CD4-positive, alpha-beta memory T cell (primary cell): ENCODE data around the gene PLXNA4. TPM values are rescaled to one million over a fixed set of nuclear protein-coding genes. Genes with fewer than 3 reads are reported as not detected.

Experiments used
- CTCF ChIA-PET: fragments of 350-600 bp; sonication (Branson Sonifier 250); formaldehyde crosslinking; loops from one replicate; lab custom pipeline; 2021; ENCODE audit warnings: inconsistent platforms; ENCODE audit not compliant: partially characterized antibody; lab: Charles Lee
- POLR2A ChIA-PET: fragments of 350-600 bp; sonication (Branson Sonifier 250); formaldehyde crosslinking; loops from one replicate; lab custom pipeline; 2021; ENCODE audit not compliant: partially characterized antibody; lab: Charles Lee
- DNase-seq, 5 donors: peaks; one replicate each; pipeline versions ENCODE4 v3.0.0 to v3.0.0-alpha.2; 2020 to 2022; ENCODE audit warnings: mixed read lengths in 1 of 5
- H3K27ac ChIP-seq: one replicate; pipeline ENCODE4 v1.7.0; 2013; ENCODE audit warnings: low read depth, low read length
- H3K27me3 ChIP-seq: 2 replicates; pipeline ENCODE4 v1.7.0; 2013; ENCODE audit warnings: mild to moderate bottlenecking, low read length, moderate library complexity; ENCODE audit not compliant: insufficient read depth
- H3K36me3 ChIP-seq: 2 replicates; pipeline ENCODE4 v1.7.0; 2013; ENCODE audit warnings: mild to moderate bottlenecking, low read length, moderate library complexity; ENCODE audit not compliant: insufficient read depth
- H3K4me1 ChIP-seq: 2 replicates; pipeline ENCODE4 v1.7.0; 2013; ENCODE audit warnings: mild to moderate bottlenecking, low read length, moderate library complexity; ENCODE audit not compliant: insufficient read depth
- H3K4me3 ChIP-seq, 2 donors: one replicate each; pipeline ENCODE4 v1.7.0; 2013; ENCODE audit warnings: low read length in 2 of 2, mild to moderate bottlenecking in 1 of 2
- H3K9me3 ChIP-seq, 2 donors: one replicate each; pipeline ENCODE4 v1.7.0; 2013; ENCODE audit warnings: low read length in 2 of 2, control low read depth in 1 of 2; ENCODE audit not compliant: control insufficient read depth in 1 of 2
- H3K27ac Mint-ChIP-seq, 7 donors: one replicate each; pipeline ENCODE4 v1.8.0; 2020 to 2021; ENCODE audit warnings: mixed read lengths in 7 of 7, mild to moderate bottlenecking in 6 of 7, inconsistent platforms in 3 of 7, moderate library complexity in 3 of 7
- H3K27me3 Mint-ChIP-seq, 2 donors: one replicate each; pipeline ENCODE4 v1.8.0; 2020 to 2021; ENCODE audit warnings: mixed read lengths in 2 of 2
- H3K36me3 Mint-ChIP-seq, 2 donors: one replicate each; pipeline ENCODE4 v1.8.0; 2020 to 2021; ENCODE audit warnings: mixed read lengths in 2 of 2, inconsistent platforms in 1 of 2, mild to moderate bottlenecking in 1 of 2
- H3K4me1 Mint-ChIP-seq, 4 donors: one replicate each; pipeline ENCODE4 v1.8.0; 2020 to 2021; ENCODE audit warnings: mixed read lengths in 4 of 4, mild to moderate bottlenecking in 1 of 4
- H3K4me3 Mint-ChIP-seq, 8 donors: one replicate each; pipeline ENCODE4 v1.8.0; 2020 to 2021; ENCODE audit warnings: mixed read lengths in 8 of 8, mild to moderate bottlenecking in 7 of 8, moderate library complexity in 6 of 8, inconsistent platforms in 3 of 8
- H3K9me3 Mint-ChIP-seq, 8 donors: one replicate each; pipeline ENCODE4 v1.8.0; 2020 to 2021; ENCODE audit warnings: mixed read lengths in 8 of 8, mild to moderate bottlenecking in 5 of 8, inconsistent platforms in 3 of 8, moderate library complexity in 1 of 8
- intact Hi-C: fragments of 100-400 bp; cut with micrococcal nuclease; formaldehyde crosslinking; loops from one replicate; pipeline ENCODE4 v1.15.1; 2023
- polyA plus RNA-seq, 2 donors: library from polyadenylated mRNA; unstranded; fragments of 300-500 nt; fragmentation: Illumina TruSeq; gene quantifications; one replicate each; pipeline ENCODE4 v1.2.3, GENCODE V29; 2021
- total RNA-seq, 2 experiments: library from RNA; stranded (reverse); gene quantifications; one replicate each; pipeline ENCODE4 v1.2.3, GENCODE V29; 2021

Gene PLXNA4
- total and polyA plus RNA-seq, 4 experiments from 2014 or later = 0.06 to 0.94 (median 0.58) TPM

DNA sequence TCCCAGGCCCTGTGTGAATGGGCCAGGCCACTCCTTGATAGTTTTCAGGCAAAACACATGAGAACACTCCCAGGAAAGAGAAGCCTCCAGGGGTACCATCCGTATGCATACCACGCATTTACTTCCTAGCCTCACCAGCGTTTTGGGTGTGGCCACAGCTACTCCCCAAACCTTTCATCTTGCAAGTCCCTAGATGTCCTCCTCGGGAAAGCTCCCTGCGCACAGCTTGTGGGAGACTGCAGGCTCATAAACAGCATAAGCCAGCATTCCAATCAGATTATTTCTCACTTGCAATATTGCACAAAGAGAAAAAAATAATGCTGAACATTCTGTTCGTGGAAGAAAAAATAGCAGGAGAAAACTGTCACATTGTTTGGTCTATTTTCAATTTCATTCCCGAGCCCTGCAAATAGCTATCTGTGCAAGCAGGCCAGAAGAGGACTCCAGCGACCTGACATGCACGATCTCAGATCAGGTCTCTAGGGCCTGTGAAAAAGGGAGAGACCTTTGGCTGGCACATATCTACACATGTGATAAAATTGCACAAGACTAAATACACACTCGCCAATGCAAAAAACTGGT, 175.6 kb downstream of the PLXNA4 start:
- no peak for DNase-seq
- Histone ChIP-seq H3K9me3 (no peaks in the 10 kb centered on the region), H3K4me1 (no peaks in the 10 kb centered on the region), H3K36me3 (no peaks in the 10 kb centered on the region), H3K27me3 (no peaks in the 10 kb centered on the region), H3K27ac (no peak overlapping the region), H3K4me3 (no peak overlapping the region)
- peaks cover 0 to 5% (median 0%) of the 10 kb centered on the region in 8 donors for H3K9me3 Mint-ChIP-seq
- no peaks in the 10 kb centered on the region for H3K27me3 Mint-ChIP-seq
- H3K4me3 Mint-ChIP-seq = no peak overlapping the region
- intact Hi-C loops = no loop called here
- no peak overlapping the region for H3K27ac Mint-ChIP-seq
- ChIA-PET POLR2A (no interaction called here), CTCF (no interaction called here)
- no peaks in the 10 kb centered on the region for H3K36me3 Mint-ChIP-seq
- H3K4me1 Mint-ChIP-seq = peaks cover 0 to 2% (median 0%) of the 10 kb centered on the region in 4 donors

DNA sequence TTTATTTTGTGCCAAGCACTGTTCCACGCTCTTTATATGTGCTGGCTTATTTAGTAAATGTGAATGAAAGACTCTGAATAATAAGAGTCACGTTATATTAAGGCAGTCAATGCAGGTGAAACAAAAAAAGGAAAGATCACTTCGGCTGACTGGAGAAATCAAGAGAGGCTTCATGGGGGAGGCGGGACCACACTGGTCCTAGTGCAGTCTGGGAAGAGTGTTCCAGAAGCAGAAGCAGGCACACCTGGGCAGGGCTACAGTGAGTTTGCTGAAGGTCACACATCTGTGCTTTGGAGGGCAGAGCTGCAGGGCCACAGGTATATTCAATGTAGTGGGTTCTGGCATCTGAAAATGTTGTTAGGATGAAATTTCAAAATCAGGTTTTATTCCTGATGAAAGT, 176.9 kb downstream of the PLXNA4 start:
- POLR2A ChIA-PET = no interaction called here
- H3K36me3 ChIP-seq = no peaks in the 10 kb centered on the region
- no peaks in the 10 kb centered on the region for H3K27me3 ChIP-seq
- peaks cover 3% of the 10 kb centered on the region for H3K4me1 ChIP-seq
- Mint-ChIP-seq H3K27ac (no peak overlapping the region), H3K9me3 (peaks cover 0 to 5% (median 0%) of the 10 kb centered on the region in 8 donors), H3K27me3 (peaks cover 0 to 1% of the 10 kb centered on the region in 2 donors), H3K4me3 (no peak overlapping the region), H3K36me3 (no peaks in the 10 kb centered on the region), H3K4me1 (peaks cover 2 to 11% (median 3%) of the 10 kb centered on the region in 4 donors)
- intact Hi-C loops = no loop called here
- no peak overlapping the region for H3K27ac ChIP-seq
- CTCF ChIA-PET = no interaction called here
- DNase-seq = no peak
- H3K4me3 ChIP-seq = no peak overlapping the region
- H3K9me3 ChIP-seq = no peaks in the 10 kb centered on the region

DNA sequence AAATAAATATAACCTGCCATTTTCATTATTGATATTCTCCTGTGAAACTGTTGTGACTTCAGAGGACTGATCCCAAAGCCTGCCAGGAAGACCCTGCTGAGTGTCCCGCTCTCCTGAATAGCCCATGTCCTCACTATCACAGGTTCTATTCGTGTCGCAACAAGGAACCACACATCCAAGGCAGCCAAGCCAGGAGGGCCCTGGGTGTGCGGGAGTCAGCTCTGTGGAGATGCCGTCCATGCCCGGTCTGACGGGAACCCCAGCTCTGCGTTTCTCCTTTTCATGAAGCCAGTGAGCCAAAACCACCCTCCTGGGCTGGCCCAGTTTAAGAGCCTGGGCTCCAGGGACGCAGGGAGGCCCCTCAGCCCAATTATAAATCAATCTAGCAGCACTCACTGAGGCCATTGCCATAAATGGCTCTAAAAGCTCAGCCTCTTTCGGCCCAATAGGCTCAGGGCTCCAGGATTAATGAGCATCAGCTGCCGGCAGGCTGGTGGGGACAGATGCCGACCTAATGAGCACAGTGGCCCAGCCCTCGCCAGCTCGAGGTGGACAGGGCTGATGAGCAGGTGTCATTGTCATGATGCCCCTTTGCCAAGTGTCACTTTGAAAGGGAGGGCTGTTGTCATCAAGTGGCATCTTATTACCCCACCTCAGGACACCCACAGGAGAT, 177.9 kb downstream of the PLXNA4 start:
- Histone ChIP-seq H3K4me1 (peaks cover 3% of the 10 kb centered on the region), H3K9me3 (no peaks in the 10 kb centered on the region), H3K36me3 (no peaks in the 10 kb centered on the region), H3K4me3 (no peak overlapping the region), H3K27ac (no peak overlapping the region), H3K27me3 (no peaks in the 10 kb centered on the region)
- ChIA-PET POLR2A (no interaction called here), CTCF (interaction anchor here (0.7 to 0.8 kb wide), 2 partner anchors 175 to 184 kb away, joined by 3 read pairs; no protein-coding TSS in a partner anchor)
- H3K4me1 Mint-ChIP-seq = peaks cover 2 to 12% (median 5%) of the 10 kb centered on the region in 4 donors
- H3K27ac Mint-ChIP-seq = no peak overlapping the region
- H3K9me3 Mint-ChIP-seq = peaks cover 0 to 5% (median 0%) of the 10 kb centered on the region in 8 donors
- H3K4me3 Mint-ChIP-seq = no peak overlapping the region
- no peaks in the 10 kb centered on the region for H3K36me3 Mint-ChIP-seq
- intact Hi-C loops = no loop called here
- peaks cover 0 to 5% of the 10 kb centered on the region in 2 donors for H3K27me3 Mint-ChIP-seq
- DNase-seq = no peak

DNA sequence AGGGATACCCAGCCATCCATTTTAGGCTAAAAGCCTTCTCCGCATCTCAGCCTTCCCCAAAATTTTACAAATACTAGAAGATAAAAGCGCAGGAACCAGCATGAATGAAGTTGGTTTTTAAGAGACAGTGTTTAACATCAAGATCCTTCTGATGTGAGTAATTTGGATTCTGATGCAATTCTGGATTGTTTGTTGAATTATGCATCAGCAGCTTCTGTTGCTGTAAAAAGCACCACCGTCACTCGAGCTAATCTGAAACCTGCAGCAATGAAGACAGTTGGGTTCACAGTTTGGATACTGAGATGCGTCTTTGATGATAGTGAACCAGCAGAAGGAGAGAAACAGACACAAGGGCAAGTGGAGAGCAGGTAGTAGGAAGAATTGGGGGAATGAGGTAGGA, 179.2 kb downstream of the PLXNA4 start:
- ChIA-PET CTCF (interaction anchor here (7.5 kb wide), 1 partner anchor 182 kb away, joined by 140 read pairs; no protein-coding TSS in a partner anchor), POLR2A (no interaction called here)
- peaks cover 0 to 5% (median 0%) of the 10 kb centered on the region in 8 donors for H3K9me3 Mint-ChIP-seq
- Histone ChIP-seq H3K36me3 (no peaks in the 10 kb centered on the region), H3K27ac (no peak overlapping the region), H3K9me3 (no peaks in the 10 kb centered on the region), H3K27me3 (no peaks in the 10 kb centered on the region), H3K4me1 (peaks cover 3% of the 10 kb centered on the region), H3K4me3 (no peak overlapping the region)
- H3K27me3 Mint-ChIP-seq = peaks cover 0 to 5% of the 10 kb centered on the region in 2 donors
- no peak overlapping the region for H3K4me3 Mint-ChIP-seq
- no peaks in the 10 kb centered on the region for H3K36me3 Mint-ChIP-seq
- H3K27ac Mint-ChIP-seq = no peak overlapping the region
- intact Hi-C loops = no loop called here
- peaks cover 2 to 12% (median 5%) of the 10 kb centered on the region in 4 donors for H3K4me1 Mint-ChIP-seq
- no peak for DNase-seq

DNA sequence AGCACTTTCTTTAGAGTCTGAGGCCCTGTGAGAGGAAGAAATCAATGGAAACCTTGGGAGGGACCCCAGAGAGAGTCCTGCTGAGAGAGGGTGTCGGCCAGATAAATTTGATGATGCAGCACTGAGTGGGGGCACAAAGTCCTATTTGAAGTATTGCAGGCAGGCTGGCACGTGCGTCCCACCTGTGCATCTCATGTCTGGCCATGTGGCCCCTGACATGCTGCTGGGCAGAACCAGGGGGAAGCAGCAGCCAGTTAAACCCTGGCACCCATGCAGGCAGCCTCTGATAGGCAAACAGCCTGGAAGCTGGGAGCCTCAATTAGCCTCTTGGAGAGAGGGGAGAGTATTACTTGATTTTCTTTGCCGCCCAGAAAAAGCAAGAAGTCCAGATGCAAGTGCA, 180.9 kb downstream of the PLXNA4 start:
- ChIA-PET CTCF (interaction anchor here (1.0 to 7.5 kb wide), 9 partner anchors 16 to 189 kb away, joined by 3 to 140 read pairs (median 7); no protein-coding TSS in a partner anchor), POLR2A (interaction anchor here (1.2 kb wide), 1 partner anchor 164 kb away, joined by 3 read pairs; no protein-coding TSS in a partner anchor)
- no peaks in the 10 kb centered on the region for H3K36me3 ChIP-seq
- Mint-ChIP-seq H3K4me1 (peaks cover 2 to 12% (median 5%) of the 10 kb centered on the region in 4 donors), H3K27me3 (peaks cover 2 to 7% of the 10 kb centered on the region in 2 donors), H3K9me3 (no peaks in the 10 kb centered on the region), H3K27ac (no peak overlapping the region), H3K4me3 (no peak overlapping the region), H3K36me3 (no peaks in the 10 kb centered on the region)
- no peak overlapping the region for H3K4me3 ChIP-seq
- DNase-seq = no peak
- no peaks in the 10 kb centered on the region for H3K27me3 ChIP-seq
- no peaks in the 10 kb centered on the region for H3K9me3 ChIP-seq
- H3K4me1 ChIP-seq = peaks cover 3% of the 10 kb centered on the region
- intact Hi-C loops = no loop called here
- no peak overlapping the region for H3K27ac ChIP-seq

DNA sequence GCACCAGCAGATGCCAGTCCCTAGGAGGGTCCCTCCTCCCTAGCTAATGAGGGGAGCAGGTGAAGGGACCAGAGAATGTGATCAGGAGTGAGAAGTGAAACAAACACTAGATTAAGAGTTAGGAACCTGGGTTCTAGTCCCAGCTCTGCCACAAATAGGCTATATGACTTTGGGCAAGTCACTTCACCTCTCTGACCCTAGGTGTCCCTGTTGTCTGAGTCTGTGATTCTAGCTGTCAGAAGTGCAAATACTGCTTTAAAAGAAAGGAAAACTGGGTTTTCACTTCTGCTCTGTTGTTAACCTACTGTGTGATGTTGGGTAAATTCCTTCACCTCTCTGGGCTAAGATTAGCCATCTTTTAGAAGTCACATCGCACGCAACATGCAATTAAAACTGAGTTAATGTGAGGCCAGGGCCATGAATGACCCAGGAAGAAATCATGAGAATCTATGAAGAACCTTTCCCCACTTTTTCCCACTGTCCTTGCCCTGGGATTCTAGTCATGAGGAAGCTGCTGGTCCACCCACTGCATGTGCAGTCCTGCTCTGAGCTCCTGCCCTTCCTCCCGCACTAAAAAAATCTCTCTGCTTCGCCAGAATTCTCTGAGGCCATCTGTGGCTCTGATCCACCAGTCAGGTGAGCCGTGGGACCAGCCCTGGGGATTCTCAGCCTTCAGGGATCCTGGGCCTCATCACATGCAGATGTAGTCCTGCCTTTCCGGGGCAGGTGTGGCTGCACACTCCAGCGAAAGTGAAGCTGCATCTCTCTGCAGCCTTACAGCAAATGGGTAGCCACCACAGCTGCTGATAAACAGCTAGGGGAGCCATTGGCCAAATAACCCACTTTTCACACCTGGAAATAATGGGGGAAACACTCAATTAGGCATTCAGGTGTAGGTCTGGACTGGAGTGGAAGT, 181.7 kb downstream of the PLXNA4 start:
- Histone ChIP-seq H3K4me1 (peaks cover 3% of the 10 kb centered on the region), H3K27me3 (no peaks in the 10 kb centered on the region), H3K27ac (no peak overlapping the region), H3K4me3 (no peak overlapping the region), H3K9me3 (no peaks in the 10 kb centered on the region), H3K36me3 (no peaks in the 10 kb centered on the region)
- intact Hi-C loops = no loop called here
- no peaks in the 10 kb centered on the region for H3K9me3 Mint-ChIP-seq
- peak; percentile 31 to 47 (median 38) for DNase-seq
- no peak overlapping the region for H3K4me3 Mint-ChIP-seq
- ChIA-PET POLR2A (interaction anchor here (0.9 to 1.2 kb wide), 2 partner anchors 165 to 186 kb away, joined by 3 to 6 read pairs; no protein-coding TSS in a partner anchor), CTCF (interaction anchor here (0.7 to 7.5 kb wide), 19 partner anchors 9 to 1747 kb away, joined by 3 to 140 read pairs (median 4); no protein-coding TSS in a partner anchor)
- H3K36me3 Mint-ChIP-seq = no peaks in the 10 kb centered on the region
- peaks cover 2 to 12% (median 5%) of the 10 kb centered on the region in 4 donors for H3K4me1 Mint-ChIP-seq
- H3K27ac Mint-ChIP-seq = no peak overlapping the region
- peaks cover 2 to 8% of the 10 kb centered on the region in 2 donors for H3K27me3 Mint-ChIP-seq
